AG09319 (cell line): ENCODE measurements around the gene CD300C.

Experiments used
- DNase-seq: peaks from one replicate; pipeline ENCODE4 v3.0.0-alpha.2; 2010; ENCODE audit warnings: low read depth; ENCODE audit errors: extremely low read depth
- CTCF ChIP-seq: IDR thresholded peaks from 2 replicates; pipeline ENCODE4 v1.5.1; 2011; ENCODE audit warnings: low read depth, mild to moderate bottlenecking, inconsistent platforms, low read length, moderate library complexity

CD300C gene

GRCh38 chr17:74499992-74500391 is 45.9 kb downstream of the CD300C start:
- TF ChIP-seq CTCF, result no peak
- no peak for DNase-seq

GRCh38 chr17:74497471-74497870 is 48.4 kb downstream of the CD300C start:
- no peak for TF ChIP-seq CTCF
- DNase-seq, result no peak

DNA sequence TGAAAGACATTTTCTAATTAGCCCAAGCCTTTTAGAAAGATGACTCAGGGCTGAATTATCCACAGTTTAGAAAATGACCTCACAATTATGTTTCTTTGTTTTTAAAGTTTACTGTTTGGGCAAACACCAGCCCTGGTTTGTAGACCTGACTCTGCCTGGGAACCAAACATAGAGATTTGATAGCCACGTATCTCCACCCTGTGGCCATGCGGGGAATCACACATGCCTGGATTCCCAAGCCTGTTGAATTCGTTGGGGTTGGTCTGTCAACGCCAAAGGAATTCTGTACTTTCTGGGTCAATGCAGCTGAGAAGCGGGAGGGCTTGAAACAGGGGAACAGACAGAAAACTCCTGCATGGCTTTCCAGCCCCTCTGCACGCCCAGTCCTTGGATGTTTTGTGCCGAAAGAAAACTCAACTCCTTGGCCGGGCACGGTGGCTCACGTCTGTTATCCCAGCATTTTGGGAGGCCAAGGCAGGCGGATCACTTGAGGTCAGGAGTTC is 52.5 kb downstream of the CD300C start:
- DNase-seq, result peak; percentile 14

GRCh38 chr17:74491626-74492025 is 54.3 kb downstream of the CD300C start:
- no peak for TF ChIP-seq CTCF
- no peak for DNase-seq

More for the DNA sequence above, 52.5 kb downstream of the CD300C start:
- TF ChIP-seq CTCF, result peak; percentile 91
